Measurements from ENCODE around the gene PCNT.

The PCNT gene, protein sequence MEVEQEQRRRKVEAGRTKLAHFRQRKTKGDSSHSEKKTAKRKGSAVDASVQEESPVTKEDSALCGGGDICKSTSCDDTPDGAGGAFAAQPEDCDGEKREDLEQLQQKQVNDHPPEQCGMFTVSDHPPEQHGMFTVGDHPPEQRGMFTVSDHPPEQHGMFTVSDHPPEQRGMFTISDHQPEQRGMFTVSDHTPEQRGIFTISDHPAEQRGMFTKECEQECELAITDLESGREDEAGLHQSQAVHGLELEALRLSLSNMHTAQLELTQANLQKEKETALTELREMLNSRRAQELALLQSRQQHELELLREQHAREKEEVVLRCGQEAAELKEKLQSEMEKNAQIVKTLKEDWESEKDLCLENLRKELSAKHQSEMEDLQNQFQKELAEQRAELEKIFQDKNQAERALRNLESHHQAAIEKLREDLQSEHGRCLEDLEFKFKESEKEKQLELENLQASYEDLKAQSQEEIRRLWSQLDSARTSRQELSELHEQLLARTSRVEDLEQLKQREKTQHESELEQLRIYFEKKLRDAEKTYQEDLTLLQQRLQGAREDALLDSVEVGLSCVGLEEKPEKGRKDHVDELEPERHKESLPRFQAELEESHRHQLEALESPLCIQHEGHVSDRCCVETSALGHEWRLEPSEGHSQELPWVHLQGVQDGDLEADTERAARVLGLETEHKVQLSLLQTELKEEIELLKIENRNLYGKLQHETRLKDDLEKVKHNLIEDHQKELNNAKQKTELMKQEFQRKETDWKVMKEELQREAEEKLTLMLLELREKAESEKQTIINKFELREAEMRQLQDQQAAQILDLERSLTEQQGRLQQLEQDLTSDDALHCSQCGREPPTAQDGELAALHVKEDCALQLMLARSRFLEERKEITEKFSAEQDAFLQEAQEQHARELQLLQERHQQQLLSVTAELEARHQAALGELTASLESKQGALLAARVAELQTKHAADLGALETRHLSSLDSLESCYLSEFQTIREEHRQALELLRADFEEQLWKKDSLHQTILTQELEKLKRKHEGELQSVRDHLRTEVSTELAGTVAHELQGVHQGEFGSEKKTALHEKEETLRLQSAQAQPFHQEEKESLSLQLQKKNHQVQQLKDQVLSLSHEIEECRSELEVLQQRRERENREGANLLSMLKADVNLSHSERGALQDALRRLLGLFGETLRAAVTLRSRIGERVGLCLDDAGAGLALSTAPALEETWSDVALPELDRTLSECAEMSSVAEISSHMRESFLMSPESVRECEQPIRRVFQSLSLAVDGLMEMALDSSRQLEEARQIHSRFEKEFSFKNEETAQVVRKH (N-terminal part only)

DNA sequence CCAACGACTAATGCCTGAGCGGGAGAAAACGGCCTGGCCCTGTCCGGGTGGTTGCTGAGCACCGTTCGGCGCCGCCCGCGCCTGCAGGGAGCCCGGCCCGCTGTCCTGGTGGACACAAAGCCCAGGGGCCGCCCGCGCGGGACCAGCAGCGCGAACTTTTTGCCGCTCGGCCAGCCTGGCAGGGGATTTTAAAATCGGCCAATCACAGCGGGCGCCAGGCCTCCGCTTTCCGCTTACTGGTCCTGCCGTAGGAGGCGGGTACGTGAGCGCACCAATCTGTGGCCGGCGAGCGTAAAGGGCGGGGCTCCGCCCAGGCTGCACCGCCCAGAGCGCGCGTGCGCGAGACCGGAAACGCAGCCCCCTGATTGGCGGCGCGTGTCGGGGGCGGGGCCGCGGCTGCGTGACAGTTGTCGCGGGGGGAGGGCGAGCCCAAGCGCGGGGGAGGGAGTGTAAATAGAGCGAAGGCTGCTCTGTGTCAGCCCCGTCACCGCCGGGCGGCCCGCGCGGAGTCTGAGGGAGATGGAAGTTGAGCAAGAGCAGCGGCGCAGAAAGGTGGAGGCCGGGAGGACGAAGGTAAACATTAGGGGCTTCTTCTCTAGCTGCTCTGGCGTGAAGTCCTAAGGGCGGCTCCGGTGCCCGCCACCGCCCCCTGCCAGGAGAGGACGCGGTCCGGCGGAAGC is at the start of gene PCNT, which contains the start of gene C21orf58:
Gene PCNT (plus strand): TSS at position 447 of the 680 bp plus-strand sequence. CDS start 73 bp downstream, at position 520.
Gene C21orf58 (minus strand): TSS at position 161 of the 680 bp plus-strand sequence. CDS start 1,132 bp downstream, outside the sequence.
- peak; percentile 86 for ATAC-seq

DNA sequence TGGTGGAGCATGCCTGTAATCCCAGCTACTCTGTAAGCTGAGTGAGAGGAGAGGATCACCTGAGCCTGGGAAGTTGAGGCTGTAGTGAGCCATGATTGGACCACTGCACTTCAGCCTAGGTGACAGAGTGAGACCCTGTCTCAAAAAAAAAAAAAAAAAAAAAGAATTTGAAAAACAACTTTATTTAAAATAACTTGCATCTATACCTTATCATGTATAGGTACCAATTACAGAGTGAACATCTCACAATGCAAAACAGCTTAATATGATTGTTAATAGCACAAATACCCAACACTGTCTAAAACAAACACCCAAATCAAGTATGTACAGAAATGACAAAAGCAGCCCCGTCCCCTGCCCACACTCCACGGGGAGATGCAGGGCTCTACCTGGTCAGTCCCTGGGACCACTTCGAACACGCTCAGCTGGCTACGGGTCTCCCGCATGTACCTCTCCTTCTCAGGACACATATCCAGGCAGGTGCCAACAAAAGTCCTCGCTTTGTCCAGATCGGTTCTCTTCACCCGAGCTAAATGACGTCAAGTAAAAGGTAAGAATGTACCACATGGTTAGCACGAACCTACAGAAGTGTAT is 49.1 kb upstream of the PCNT start:
- no peak for ATAC-seq

DNA sequence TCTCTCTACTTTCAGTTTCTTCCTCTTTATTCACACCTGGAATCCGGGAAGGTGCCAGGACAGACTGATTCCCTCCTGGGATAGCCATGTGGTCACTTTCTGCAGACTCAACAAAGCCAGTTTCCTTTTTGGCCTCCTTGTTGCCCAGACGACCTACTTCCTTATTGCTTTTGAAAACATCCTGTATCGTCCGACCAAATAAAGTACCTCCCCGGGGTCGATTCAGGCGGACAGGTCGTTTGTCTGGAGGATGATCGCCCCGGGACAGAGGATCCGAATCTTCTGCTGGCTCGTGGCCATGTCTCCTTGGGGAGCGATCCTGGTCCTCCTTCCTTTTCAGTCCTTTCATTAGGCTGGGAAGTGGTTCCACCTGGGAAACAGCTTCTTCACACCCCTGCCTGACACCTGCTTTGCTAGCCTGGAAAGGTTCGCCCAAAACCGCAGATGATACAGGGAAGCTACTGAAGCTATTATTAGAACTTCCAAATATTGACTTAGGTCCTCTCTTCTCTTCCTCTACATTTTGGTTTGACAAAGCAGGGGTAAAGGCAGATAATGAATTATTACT is 39.8 kb upstream of the PCNT start:
- no peak for ATAC-seq

DNA sequence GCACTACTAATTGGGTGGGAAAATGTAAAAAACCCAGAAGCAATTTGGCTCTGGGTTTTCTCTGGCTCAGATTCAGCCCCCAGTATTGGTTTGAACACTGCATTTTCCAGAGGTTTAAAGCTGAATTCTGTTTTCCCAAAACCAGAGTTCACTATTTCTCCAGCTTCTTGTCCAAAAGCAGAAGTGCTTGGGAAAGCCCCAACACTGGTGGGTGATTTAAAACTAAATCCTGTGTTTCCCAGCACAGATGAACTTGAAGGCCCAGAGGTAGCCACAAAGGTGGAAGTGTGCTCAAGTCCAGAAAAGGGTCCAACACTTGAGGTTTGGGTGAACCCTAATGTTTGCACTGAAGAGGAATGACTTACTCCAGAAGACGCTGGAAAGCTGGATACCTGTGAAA is 39.2 kb upstream of the PCNT start:
- ATAC-seq, result no peak

- no peak for ATAC-seq
These were observed 38.7 kb upstream of the PCNT start, which contains the start of gene MCM3AP for GRCh38 chr21:46285206-46285661. Gene MCM3AP, minus strand, starts transcription at chr21:46285611. Its CDS starts 325 bp downstream, at chr21:46285286.

DNA sequence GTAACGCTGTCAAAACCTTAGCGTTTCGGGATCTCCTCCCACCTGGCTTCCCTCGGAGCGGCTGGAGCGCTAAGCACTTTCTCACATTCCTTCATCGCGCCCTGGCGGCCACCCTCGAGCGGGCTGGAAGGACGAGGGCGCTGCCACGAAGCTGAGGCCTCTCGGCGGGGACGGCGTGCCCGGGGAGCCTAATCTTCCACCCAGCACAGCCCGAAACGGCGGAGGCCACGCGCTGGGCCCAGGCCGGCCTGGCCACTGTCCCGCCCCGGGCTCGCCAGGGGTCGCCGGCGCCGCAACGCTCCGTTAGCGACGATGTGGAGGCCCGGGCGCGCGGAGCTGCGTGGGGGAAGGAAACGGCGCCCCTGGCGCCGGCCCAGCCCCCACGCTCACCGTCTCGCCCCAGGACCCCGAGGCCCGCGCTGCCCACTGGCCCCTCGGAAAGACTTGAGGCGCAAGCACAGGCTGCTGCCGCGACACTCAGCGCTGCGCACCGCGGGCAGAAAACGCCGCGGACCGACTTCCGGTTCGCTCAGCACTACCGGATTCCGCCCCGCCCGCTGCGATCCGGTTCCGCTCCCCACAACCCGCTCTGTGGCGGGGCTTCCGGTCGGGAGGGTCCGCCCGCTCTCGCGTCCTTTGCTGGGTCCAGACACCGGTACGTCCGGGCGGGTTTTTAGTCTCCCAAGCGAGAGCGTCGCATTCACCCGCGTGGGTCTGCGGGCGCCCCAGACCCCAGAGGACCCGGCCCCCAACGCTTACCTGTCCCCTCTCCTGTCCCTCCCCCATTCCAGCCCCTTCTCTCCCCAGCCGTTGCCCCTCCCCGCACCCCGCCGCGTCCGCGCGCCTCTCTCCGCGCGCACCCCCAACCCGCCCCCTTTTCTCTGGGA is 38.0 kb upstream of the PCNT start, which contains the start of gene YBEY:
Gene YBEY (plus strand): TSS at position 582 of the 887 bp plus-strand sequence. CDS start 572 bp downstream, outside the sequence.
- ATAC-seq, result peak; percentile 91 to 92

DNA sequence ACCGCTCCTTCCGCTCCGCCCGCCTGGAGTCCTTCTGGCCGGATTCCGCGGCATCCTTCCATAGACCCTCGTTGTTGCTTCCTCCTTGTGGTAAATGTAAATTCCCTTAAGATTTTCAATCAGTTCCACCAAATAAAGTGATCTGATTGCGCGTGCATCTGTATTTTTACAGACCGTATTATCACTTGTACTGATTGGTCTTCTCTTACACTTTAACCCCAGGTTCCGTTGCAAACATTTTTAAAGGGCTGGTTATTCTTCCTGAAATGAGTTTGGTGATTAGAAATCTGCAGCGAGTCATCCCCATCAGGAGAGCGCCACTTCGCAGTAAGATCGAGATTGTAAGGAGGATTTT is 37.3 kb upstream of the PCNT start:
- no peak for ATAC-seq

DNA sequence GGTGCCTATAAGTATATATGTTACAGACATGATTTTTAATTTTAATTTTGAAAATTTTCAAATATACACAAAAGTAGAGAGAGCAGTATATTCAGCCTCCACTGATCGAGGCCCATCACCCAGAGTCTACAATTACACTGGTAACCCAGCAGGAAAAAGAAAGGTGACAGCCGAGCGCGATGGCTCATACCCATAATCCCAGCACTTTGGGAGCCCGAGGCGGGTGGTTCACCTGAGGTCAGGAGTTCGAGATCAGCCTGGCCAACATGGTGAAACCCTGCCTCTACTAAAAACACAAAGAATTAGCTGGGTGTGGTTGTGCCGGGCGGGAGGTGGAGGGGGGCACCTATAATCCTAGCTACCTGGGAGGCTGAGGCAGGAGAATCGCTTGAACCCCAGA is 36.4 kb upstream of the PCNT start:
- no peak for ATAC-seq

DNA sequence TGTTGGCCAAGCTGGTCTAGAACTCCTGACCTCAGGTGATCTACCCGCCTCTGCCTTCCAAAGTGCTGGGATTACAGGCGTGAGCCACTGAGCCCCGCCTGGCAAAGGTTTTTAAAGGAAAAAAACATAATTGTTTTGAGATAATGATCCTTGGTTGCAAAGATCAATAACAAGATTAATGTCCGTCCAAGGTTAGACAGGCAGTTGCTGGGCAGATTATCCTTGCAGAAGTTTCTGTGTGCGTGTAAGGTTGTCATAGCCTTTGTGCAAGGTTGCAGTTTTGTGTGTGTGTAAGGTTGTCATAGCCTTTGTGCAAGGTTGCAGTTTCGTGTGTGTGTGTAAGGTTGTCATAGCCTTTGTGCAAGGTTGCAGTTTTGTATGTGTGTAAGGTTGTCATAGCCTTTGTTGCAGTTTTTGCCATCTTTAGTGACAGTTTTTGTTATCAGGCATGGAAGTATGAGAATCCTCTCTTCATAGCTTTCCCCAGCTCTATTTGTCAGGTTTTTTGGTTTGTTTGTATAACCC is 34.2 kb upstream of the PCNT start:
- ATAC-seq, result no peak

- no peak for ATAC-seq
These were observed 32.4 kb upstream of the PCNT start for GRCh38 chr21:46291561-46291960.

- no peak for ATAC-seq
These were observed 29.2 kb upstream of the PCNT start for GRCh38 chr21:46294647-46295176.

GRCh38 chr21:46295177-46295770 is 28.7 kb upstream of the PCNT start:
- no peak for ATAC-seq

DNA sequence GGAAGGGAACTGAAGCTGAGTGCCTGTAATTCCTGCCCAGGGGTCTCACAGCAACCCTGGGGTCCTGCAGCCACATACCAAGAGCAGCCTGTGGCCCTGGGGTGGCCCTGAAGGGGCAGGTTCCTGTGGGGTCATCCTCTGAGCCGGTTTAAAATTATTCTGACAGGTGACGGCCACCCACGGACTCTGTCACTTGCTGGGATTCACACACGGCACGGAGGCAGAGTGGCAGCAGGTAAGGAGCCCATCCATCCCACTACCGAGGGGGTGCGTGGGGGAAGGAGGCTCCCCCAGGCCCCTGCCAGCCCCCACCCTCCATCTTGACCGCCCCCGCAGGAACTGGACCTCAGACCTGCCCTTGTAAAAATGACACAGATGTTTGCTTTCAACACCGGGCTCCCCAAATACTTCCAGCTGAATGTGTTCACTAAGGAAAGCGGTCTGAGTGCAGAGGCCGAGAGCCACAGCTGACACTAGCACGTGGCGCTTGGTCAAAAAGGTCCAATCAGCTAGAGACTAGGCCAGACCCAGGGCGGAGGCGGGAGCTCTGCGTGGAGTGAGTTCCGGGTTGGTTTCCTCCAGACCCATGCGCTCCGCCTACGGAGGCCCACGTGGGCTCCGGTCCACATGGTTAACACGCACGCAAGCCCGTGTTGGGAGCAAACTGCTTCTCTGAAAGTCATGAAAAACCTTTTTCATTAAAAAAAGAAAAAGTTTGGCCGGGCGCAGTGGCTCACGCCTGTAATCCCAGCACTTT is 27.8 kb upstream of the PCNT start:
- ATAC-seq, result peak; percentile 84 to 90

- peak in 1 of 2 donors; percentile 36 for ATAC-seq
These were observed 26.4 kb upstream of the PCNT start for GRCh38 chr21:46297338-46298271.

DNA sequence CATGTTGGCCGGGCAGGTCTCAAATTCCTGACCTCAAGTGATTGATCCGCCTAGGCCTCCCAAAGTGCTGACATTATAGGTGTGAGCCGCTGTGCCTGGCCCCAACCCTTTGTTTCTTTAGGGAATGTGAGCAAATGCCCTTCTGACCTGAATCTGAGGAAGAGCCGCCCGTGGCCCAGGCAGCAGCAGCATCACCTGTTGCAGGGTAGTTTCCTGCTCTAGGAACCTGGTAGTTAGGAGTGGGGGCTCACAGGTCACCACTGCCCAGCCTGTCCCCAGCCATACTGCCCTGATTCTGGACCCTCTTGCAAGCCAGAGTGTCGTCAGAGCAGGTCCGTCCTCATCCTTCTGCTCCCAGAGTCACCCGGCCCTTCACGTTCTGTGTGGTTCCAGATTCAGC is 24.8 kb upstream of the PCNT start:
- ATAC-seq, result no peak

GRCh38 chr21:46301759-46302158 is 22.2 kb upstream of the PCNT start:
- ATAC-seq, result no peak

DNA sequence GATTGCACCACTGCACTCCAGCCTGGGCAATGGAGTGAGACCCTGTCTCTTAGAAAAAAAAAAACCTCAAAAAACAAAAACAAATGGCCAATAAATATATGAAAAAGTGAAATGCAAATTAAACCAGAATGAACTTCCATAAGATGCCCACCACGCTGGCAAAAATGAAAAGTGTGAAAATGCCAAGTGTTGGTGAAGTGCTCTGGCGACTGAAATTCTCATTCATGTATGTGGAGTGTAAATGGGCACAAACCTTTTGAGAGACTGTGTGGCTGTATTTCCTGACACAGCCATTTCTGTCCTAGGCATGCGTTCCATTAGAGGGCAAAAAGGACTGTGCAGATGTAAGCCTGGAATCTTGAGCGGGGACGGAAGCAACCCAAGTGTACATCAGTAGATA is 19.5 kb upstream of the PCNT start:
- ATAC-seq, result no peak

All from activated CD4-positive, CD25-positive, alpha-beta regulatory T cell treated with anti-CD3 and anti-CD28 coated beads, Interleukin-2, amount 50 U/mL, for 24 hours (primary cell).